DND-41 (cell line): ENCODE measurements around the gene MRPL53.
"Not testable (repeated sequence)": the region's sequence is repeated elsewhere in the genome, so short reads cannot be mapped to it uniquely, and the experiment has no call there.

ENCODE experiments used
- ATAC-seq: fragments of 200-7000 bp; cut with Tn5 transposase; 3 replicates; pipeline ENCODE4 v1.9.1; 2021; ENCODE audit warnings: low read depth; ENCODE audit not compliant: insufficient read depth
- DNase-seq: peaks from one replicate; pipeline ENCODE4 v3.0.0-alpha.2; 2020
- H2AFZ ChIP-seq: 2 replicates; pipeline ENCODE4 v1.6.0; 2012; ENCODE audit warnings: low read depth, low read length
- H3K27ac ChIP-seq: 2 replicates; pipeline ENCODE4 v1.5.1; 2012; ENCODE audit warnings: low read length, inconsistent platforms
- H3K27me3 ChIP-seq: fragments of 200-600 bp; sonication (generic); 2 replicates; pipeline ENCODE4 v1.6.0; 2012; ENCODE audit warnings: low read length, mild to moderate bottlenecking, inconsistent platforms; ENCODE audit not compliant: insufficient read depth, poor library complexity
- H3K36me3 ChIP-seq: 2 replicates; pipeline ENCODE4 v1.5.1; 2012; ENCODE audit warnings: low read length, inconsistent platforms; ENCODE audit not compliant: insufficient read depth
- H3K4me1 ChIP-seq: 2 replicates; pipeline ENCODE4 v1.5.1; 2012; ENCODE audit warnings: mild to moderate bottlenecking, low read length; ENCODE audit not compliant: insufficient read depth
- H3K4me2 ChIP-seq: 2 replicates; pipeline ENCODE4 v1.6.0; 2012; ENCODE audit warnings: mild to moderate bottlenecking, moderate library complexity, low read length, inconsistent platforms; ENCODE audit not compliant: insufficient read depth
- H3K4me3 ChIP-seq, 2 experiments: fragments of 200-600 bp in 1 of 2; shearing (Covaris generic) in 1 of 2; 2 replicates each; pipeline ENCODE4 v1.5.1; 2012 to 2016; ENCODE audit warnings: inconsistent platforms in 2 of 2, low read length in 2 of 2, mild to moderate bottlenecking in 2 of 2, low read depth in 1 of 2, moderate library complexity in 1 of 2
- H3K79me2 ChIP-seq: 2 replicates; pipeline ENCODE4 v1.6.0; 2012; ENCODE audit warnings: low read length, inconsistent platforms; ENCODE audit not compliant: insufficient read depth
- H3K9ac ChIP-seq: 2 replicates; pipeline ENCODE4 v1.6.0; 2012; ENCODE audit warnings: low read depth, mild to moderate bottlenecking, inconsistent platforms, low read length, moderate library complexity
- H3K9me3 ChIP-seq: 2 replicates; pipeline ENCODE4 v1.5.1; 2012; ENCODE audit warnings: low read length, moderate library complexity, mild to moderate bottlenecking, inconsistent platforms; ENCODE audit not compliant: insufficient read depth, severe bottlenecking
- H4K20me1 ChIP-seq: 2 replicates; pipeline ENCODE4 v1.6.0; 2012; ENCODE audit warnings: low read length; ENCODE audit not compliant: insufficient read depth
- EZH2 ChIP-seq: IDR thresholded peaks from 3 replicates; pipeline ENCODE4 v1.6.1; 2012; ENCODE audit warnings: borderline replicate concordance, low read depth, mild to moderate bottlenecking, moderate library complexity, low read length, inconsistent platforms; ENCODE audit not compliant: severe bottlenecking
- TF ChIP-seq, protein P1 (sequence below): IDR thresholded peaks from 2 replicates; pipeline ENCODE4 v1.5.1; 2012; ENCODE audit warnings: borderline replicate concordance, low read length, moderate library complexity, mild to moderate bottlenecking; ENCODE audit not compliant: poor library complexity, severe bottlenecking; ENCODE audit errors: extremely low read depth

Gene MRPL53

DNA sequence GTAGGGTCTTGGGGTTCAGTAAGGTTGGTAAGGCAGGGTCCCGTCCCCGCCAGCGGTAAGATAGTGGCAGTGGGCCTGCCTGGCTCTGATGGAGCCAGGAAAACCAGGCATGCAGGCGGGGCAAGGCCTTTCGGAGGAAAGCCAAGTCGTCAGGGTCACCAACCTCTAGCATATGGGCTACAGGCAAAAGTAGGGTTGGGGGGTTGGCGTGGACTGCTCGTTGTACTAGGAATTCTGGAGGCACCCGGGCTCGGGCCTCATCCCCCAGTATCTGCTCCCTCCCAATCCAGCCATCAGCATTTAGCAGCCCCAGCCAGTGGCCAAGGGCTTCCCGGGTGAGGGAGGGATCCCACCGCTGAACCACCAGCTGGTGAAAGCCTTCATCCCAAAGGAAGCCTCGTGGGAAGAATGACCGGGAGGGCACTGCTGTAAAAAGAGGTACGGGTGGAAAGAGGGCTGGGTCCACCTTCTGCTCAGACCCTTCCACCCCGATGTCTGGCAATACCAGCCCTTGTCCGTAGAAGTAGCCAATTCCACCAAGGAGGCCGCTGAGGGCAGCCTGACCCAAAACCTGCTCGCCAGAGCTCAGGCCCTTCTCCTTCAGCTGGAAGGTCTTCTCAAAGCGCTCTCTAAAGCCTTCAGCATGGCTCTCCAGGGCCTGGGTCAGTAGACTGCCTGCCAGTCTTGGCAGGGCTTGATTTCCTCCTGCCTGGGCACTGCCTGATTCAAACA is 10.3 kb downstream of the MRPL53 start:
- H3K4me1 ChIP-seq: peaks cover 41% of the 10 kb centered on the region
- no peak overlapping the region for H2AFZ ChIP-seq
- no peak overlapping the region for H3K4me3 ChIP-seq
- DNase-seq (no peak), ATAC-seq (no peak)
- H3K36me3 ChIP-seq: peaks cover 29% of the 10 kb centered on the region
- peaks cover 4% of the 10 kb centered on the region for H4K20me1 ChIP-seq
- H3K9ac ChIP-seq: no peak overlapping the region
- H3K27me3 ChIP-seq: no peaks in the 10 kb centered on the region
- peaks cover 44% of the 10 kb centered on the region for H3K79me2 ChIP-seq
- no peaks in the 10 kb centered on the region for H3K9me3 ChIP-seq
- no peak for TF ChIP-seq EZH2
- TF ChIP-seq, protein P1, sequence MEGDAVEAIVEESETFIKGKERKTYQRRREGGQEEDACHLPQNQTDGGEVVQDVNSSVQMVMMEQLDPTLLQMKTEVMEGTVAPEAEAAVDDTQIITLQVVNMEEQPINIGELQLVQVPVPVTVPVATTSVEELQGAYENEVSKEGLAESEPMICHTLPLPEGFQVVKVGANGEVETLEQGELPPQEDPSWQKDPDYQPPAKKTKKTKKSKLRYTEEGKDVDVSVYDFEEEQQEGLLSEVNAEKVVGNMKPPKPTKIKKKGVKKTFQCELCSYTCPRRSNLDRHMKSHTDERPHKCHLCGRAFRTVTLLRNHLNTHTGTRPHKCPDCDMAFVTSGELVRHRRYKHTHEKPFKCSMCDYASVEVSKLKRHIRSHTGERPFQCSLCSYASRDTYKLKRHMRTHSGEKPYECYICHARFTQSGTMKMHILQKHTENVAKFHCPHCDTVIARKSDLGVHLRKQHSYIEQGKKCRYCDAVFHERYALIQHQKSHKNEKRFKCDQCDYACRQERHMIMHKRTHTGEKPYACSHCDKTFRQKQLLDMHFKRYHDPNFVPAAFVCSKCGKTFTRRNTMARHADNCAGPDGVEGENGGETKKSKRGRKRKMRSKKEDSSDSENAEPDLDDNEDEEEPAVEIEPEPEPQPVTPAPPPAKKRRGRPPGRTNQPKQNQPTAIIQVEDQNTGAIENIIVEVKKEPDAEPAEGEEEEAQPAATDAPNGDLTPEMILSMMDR: no peak
- H3K4me2 ChIP-seq: no peak overlapping the region
- H3K27ac ChIP-seq: no peak overlapping the region

DNA sequence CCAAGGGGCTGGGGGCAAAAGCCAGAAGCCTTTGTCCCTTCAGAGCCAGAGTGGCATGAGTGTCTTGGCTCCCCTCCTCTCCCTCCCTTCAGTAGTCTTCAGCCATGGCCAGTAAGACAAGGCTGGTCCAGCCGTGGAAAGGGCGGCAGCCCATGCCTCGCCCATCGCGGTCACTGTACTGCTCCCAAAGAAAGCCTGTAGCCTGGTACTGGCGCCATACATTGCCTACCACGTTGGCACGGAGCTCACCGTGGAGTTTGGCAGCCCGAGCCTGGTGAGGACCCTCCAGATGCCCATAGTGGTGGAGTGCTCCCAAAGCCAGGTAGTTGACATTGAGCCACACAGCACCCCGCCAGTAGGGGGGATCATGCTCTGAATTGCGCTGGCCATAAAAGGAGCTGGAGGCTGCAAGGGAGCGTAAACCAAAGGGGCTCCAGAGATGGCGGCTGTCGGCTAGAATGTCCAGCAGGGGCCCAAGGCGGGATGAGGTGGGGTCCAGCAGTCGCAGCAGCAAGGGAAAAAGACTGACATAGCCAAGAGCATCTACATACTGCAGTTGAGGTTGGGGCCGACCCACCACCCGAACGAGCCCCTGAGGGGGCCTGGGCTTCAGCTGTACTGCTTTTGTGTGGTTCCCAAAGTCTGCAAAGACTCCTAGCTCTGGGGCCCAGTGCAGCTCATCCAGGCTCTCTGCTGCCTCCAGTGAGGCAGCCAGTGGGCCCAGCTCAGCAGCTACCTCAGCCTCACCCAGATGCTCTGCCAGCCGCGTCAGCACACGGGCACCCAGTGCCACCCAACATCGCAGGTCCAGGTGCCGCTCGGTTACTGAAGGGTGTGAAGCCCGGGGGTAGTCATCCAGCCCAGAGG is 11.1 kb downstream of the MRPL53 start:
- DNase-seq: peak; percentile 40

DNA sequence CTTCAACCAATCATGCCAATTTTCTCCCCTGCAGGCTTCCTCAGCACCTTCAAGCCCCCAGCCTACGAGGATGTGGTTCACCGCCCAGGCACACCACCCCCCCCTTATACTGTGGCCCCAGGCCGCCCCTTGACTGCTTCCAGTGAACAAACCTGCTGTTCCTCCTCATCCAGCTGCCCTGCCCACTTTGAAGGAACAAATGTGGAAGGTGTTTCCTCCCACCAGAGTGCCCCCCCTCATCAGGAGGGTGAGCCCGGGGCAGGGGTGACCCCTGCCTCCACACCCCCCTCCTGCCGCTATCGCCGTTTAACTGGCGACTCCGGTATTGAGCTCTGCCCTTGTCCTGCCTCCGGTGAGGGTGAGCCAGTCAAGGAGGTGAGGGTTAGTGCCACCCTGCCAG is 12.3 kb downstream of the MRPL53 start:
- H3K27me3 ChIP-seq, H4K20me1 ChIP-seq, ATAC-seq, H3K9ac ChIP-seq, H2AFZ ChIP-seq, DNase-seq, H3K9me3 ChIP-seq, H3K4me3 ChIP-seq, H3K27ac ChIP-seq: not testable (repeated sequence)
- Histone ChIP-seq H3K36me3 (peaks cover 33% of the 10 kb centered on the region), H3K4me1 (peaks cover 55% of the 10 kb centered on the region), H3K4me2 (peak overlapping the region; percentile 97; the same call in 1 of the 2 replicates), H3K79me2 (peaks cover 54% of the 10 kb centered on the region)

More for the DNA sequence above, 11.1 kb downstream of the MRPL53 start:
- H3K27ac ChIP-seq: no peak overlapping the region
- TF ChIP-seq, protein P1: peak; percentile 54
- no peak for TF ChIP-seq EZH2
- ATAC-seq: no peak
- no peak overlapping the region for H3K9ac ChIP-seq
- peaks cover 29% of the 10 kb centered on the region for H3K36me3 ChIP-seq
- H3K79me2 ChIP-seq: peaks cover 51% of the 10 kb centered on the region
- no peaks in the 10 kb centered on the region for H3K9me3 ChIP-seq
- peaks cover 4% of the 10 kb centered on the region for H4K20me1 ChIP-seq
- peaks cover 49% of the 10 kb centered on the region for H3K4me1 ChIP-seq
- H2AFZ ChIP-seq: no peak overlapping the region
- H3K4me2 ChIP-seq: no peak overlapping the region
- H3K4me3 ChIP-seq: no peak overlapping the region
- H3K27me3 ChIP-seq: no peaks in the 10 kb centered on the region

DNA sequence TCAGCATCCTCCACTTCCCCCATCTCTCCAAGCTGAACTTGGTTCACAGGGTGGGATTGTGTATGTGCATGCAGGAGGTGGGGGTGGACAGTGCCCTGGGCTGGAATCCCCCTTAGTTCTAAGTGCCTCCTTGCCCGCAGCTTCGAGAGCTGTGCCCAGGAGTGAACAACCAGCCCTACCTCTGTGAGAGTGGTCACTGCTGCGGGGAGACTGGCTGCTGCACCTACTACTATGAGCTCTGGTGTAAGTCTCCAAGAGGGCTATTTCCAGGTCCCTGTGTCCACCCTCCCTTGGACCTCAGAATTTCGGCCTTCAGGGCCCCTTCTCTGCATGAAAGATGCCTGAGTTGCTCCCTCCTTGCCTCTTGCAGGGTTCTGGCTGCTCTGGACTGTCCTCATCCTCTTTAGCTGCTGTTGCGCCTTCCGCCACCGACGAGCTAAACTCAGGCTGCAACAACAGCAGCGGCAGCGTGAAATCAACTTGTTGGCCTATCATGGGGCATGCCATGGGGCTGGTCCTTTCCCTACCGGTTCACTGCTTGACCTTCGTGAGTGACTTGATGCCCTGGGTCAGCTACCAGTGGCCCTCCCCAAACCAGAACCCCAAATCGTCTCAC is 12.9 kb downstream of the MRPL53 start:
- peaks cover 58% of the 10 kb centered on the region for H3K4me1 ChIP-seq
- peak overlapping the region; percentile 86 for H3K9ac ChIP-seq
- peaks cover 51% of the 10 kb centered on the region for H3K79me2 ChIP-seq
- peak overlapping the region; percentile 48 for H3K27ac ChIP-seq
- H3K4me2 ChIP-seq: peak overlapping the region; percentile 97
- H3K36me3 ChIP-seq: peaks cover 33% of the 10 kb centered on the region
- peak overlapping the region in 1 of 2 experiments; percentile 77; a peak in 2 of 4 replicates for H3K4me3 ChIP-seq
- DNase-seq, H2AFZ ChIP-seq, H3K27me3 ChIP-seq, H3K9me3 ChIP-seq, ATAC-seq, H4K20me1 ChIP-seq: not testable (repeated sequence)
